Fibroblast of pulmonary artery (primary cell): ENCODE data around the gene SELENOM.

Experiments
- DNase-seq: peaks from one replicate; pipeline ENCODE4 v3.0.0-alpha.2; 2010; ENCODE audit warnings: low read depth
- H3K4me3 ChIP-seq: replicated peaks from 2 replicates; pipeline ENCODE4 v1.5.1; 2011; ENCODE audit warnings: low read depth, mild to moderate bottlenecking, control low read depth, low read length, moderate library complexity
- TF ChIP-seq, protein P1 (sequence below): IDR thresholded peaks from 2 replicates; pipeline ENCODE4 v1.5.1; 2011; ENCODE audit warnings: mild to moderate bottlenecking, control low read depth, low read length, inconsistent platforms; ENCODE audit errors: missing control alignments

Gene SELENOM

DNA sequence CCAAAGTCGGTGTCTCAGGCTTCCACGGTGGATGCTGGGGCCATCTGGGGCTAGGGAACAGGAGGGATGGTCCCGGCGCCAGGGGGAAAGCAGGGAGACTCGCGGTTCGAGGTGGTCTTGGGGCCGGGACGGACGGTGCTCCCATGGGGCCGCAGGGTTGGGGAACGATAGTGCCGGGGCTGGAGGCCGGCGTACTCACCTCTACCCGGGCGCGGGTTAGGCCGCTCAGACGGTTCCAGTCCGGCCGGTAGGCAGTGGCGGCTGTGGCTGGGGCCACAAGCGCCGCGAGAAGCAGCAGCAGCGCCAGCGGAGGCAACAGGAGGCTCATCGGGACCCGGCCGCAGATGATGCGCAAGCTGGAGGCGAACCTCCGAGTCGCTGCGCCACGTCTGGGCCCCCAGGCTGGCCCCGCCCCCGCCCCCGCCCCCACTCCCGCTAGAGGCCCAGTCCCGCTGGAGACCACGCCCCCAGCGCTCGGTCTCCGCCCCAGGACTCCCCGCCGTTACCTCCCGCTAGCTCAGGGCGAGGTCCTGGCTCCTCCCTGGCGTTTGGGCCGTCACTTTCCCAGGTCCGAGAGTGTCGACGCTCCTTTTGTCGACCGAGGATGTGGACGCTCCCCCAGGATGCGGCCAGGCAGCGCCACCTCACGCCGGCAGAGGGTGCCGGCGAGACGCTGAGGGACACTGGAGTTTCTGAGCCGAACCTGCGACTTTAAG is at the start of gene SELENOM:
Gene SELENOM (minus strand): TSS at position 391 of the 716 bp plus-strand sequence. CDS start 63 bp downstream, at position 328.
- DNase-seq, result peak; percentile 99
- H3K4me3 ChIP-seq, result peak within 1 kb of the TSS; percentile 93
- TF ChIP-seq, protein P1, sequence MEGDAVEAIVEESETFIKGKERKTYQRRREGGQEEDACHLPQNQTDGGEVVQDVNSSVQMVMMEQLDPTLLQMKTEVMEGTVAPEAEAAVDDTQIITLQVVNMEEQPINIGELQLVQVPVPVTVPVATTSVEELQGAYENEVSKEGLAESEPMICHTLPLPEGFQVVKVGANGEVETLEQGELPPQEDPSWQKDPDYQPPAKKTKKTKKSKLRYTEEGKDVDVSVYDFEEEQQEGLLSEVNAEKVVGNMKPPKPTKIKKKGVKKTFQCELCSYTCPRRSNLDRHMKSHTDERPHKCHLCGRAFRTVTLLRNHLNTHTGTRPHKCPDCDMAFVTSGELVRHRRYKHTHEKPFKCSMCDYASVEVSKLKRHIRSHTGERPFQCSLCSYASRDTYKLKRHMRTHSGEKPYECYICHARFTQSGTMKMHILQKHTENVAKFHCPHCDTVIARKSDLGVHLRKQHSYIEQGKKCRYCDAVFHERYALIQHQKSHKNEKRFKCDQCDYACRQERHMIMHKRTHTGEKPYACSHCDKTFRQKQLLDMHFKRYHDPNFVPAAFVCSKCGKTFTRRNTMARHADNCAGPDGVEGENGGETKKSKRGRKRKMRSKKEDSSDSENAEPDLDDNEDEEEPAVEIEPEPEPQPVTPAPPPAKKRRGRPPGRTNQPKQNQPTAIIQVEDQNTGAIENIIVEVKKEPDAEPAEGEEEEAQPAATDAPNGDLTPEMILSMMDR, result peak; percentile 92

DNA sequence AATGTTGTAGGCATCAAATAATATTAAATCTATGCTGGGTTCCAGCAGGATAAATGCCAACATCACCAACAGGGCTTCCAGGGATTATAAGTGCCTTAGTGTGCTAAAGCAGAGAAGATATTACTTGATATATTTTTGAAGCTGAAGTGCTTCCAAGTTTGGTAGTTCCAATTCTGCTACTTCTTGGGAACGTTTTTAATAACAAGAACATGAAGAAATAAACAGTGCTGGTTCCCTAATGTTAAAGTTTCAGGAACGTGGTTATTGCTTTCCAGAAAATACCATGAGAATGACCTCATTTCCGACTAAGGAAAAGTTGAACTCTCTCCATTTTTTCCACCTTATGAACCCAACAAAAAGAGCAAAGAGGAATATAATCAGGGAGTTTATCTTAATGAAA is 48.1 kb upstream of the SELENOM start:
- TF ChIP-seq, protein P1, result no peak
- no peak overlapping the region for H3K4me3 ChIP-seq
- DNase-seq, result peak; percentile 64

DNA sequence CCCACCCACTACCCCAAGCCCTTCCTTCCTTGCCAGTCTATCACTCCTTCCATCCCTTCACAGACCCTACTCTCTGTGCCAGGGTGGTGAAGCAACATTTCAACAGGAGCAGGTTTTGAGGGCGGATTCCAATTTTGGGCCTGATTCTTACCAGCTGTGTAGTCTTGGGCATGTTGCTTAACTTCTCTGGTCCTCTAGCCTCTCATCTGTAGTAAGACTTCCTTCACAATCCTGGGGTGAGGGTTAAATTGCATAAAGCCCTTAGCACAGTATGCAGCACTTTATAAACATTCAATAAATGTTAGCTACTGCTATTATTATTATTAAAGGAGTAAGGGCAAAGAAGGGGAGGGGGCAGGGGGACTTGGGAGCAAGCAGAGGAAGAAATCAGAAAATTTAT is 47.6 kb upstream of the SELENOM start:
- TF ChIP-seq, protein P1, result no peak
- H3K4me3 ChIP-seq, result no peak overlapping the region
- DNase-seq, result no peak

DNA sequence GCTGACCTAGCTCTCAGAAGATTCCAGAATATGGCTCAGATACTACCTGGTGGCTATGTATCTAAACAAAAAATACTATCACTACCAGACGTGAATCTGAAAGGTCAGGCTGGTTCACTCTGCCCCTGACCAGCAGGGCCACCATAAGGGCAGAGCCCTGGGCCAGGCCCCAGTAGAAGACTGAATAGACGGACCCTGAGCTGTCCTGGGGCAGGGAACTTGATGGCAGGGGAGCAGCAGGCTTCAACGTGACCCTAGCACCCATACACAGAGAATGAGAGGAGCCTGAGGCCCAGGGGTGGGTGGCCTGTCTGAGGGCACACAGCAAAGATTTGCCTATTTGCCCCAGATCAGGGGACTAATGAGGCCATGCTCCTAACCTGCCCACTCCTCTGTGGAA is 46.0 kb upstream of the SELENOM start:
- no peak overlapping the region for H3K4me3 ChIP-seq
- no peak for DNase-seq
- TF ChIP-seq, protein P1, result no peak

GRCh38 chr22:31151872-31152271 is 44.5 kb upstream of the SELENOM start:
- no peak for DNase-seq
- TF ChIP-seq, protein P1, result no peak
- H3K4me3 ChIP-seq, result no peak overlapping the region

- H3K4me3 ChIP-seq, result no peak overlapping the region
- DNase-seq, result no peak
- TF ChIP-seq, protein P1, result peak; percentile 47
Observed at GRCh38 chr22:31150615-31151014, 43.2 kb upstream of the SELENOM start.
